ENCODE results near the gene DDX41. TPM values are rescaled to one million over a fixed set of nuclear protein-coding genes. Genes with fewer than 3 reads are reported as not detected.
A peak's percentile ranks its signal among the peaks of the same experiment; 100 is the strongest.

DDX41 gene
- total RNA-seq, 1 donor from 2014 or later = 125 TPM

GRCh38 chr5:177471610-177472356, 45.0 kb downstream of the DDX41 start:
- DNase-seq (ENCODE audit: extremely low spot score in 2 of 2) = no peak
- intact Hi-C loops (cut with DNase I) = no loop called here
- Histone ChIP-seq H3K9me3 (no peaks in the 10 kb centered on the region), H3K4me3 (peak overlapping the region; percentile 67 to 74), H3K4me1 (peaks cover 59% of the 10 kb centered on the region), H3K36me3 (peaks cover 0 to 5% of the 10 kb centered on the region in 2 donors), H3K27me3 (no peaks in the 10 kb centered on the region), H3K27ac (peak overlapping the region; percentile 83)
- TF ChIP-seq POLR2AphosphoS5 (IDR thresholded peaks at IDR 0.05; ENCODE audit: insufficient read depth in 1 of 2, low read depth in 1 of 2) (no peak), POLR2A (IDR thresholded peaks at IDR 0.05) (no peak), CTCF (IDR thresholded peaks at IDR 0.05) (no peak)

- Histone ChIP-seq H3K4me3 (peak overlapping the region in 1 of 2 donors; percentile 67), H3K27me3 (no peaks in the 10 kb centered on the region), H3K9me3 (no peaks in the 10 kb centered on the region), H3K36me3 (peaks cover 0 to 12% of the 10 kb centered on the region in 2 donors), H3K4me1 (peaks cover 57% of the 10 kb centered on the region), H3K27ac (peak overlapping the region; percentile 83)
- DNase-seq (ENCODE audit: extremely low spot score in 2 of 2) = no peak
- no peak for TF ChIP-seq POLR2AphosphoS5 (IDR thresholded peaks at IDR 0.05; ENCODE audit: insufficient read depth in 1 of 2, low read depth in 1 of 2)
- no peak for TF ChIP-seq CTCF (IDR thresholded peaks at IDR 0.05)
- TF ChIP-seq POLR2A (IDR thresholded peaks at IDR 0.05) = no peak
- intact Hi-C loops (cut with DNase I) = no loop called here
These were observed 45.8 kb downstream of the DDX41 start for GRCh38 chr5:177470759-177471536.

GRCh38 chr5:177469750-177470525, 46.8 kb downstream of the DDX41 start:
- no peak for DNase-seq (ENCODE audit: extremely low spot score in 2 of 2)
- H3K27me3 ChIP-seq = no peaks in the 10 kb centered on the region
- TF ChIP-seq POLR2A (IDR thresholded peaks at IDR 0.05) (no peak), CTCF (IDR thresholded peaks at IDR 0.05) (no peak), POLR2AphosphoS5 (IDR thresholded peaks at IDR 0.05; ENCODE audit: insufficient read depth in 1 of 2, low read depth in 1 of 2) (no peak)
- peaks cover 49% of the 10 kb centered on the region for H3K4me1 ChIP-seq
- intact Hi-C loops (cut with DNase I) = no loop called here
- H3K27ac ChIP-seq = peak overlapping the region; percentile 66
- no peak overlapping the region for H3K4me3 ChIP-seq
- H3K36me3 ChIP-seq = peaks cover 0 to 21% of the 10 kb centered on the region in 2 donors
- H3K9me3 ChIP-seq = no peaks in the 10 kb centered on the region

GRCh38 chr5:177468685-177469628, 47.8 kb downstream of the DDX41 start:
- TF ChIP-seq CTCF (IDR thresholded peaks at IDR 0.05) (no peak), POLR2A (IDR thresholded peaks at IDR 0.05) (no peak), POLR2AphosphoS5 (IDR thresholded peaks at IDR 0.05; ENCODE audit: insufficient read depth in 1 of 2, low read depth in 1 of 2) (no peak)
- no peak overlapping the region for H3K4me3 ChIP-seq
- no peaks in the 10 kb centered on the region for H3K27me3 ChIP-seq
- H3K36me3 ChIP-seq = peaks cover 0 to 24% of the 10 kb centered on the region in 2 donors
- DNase-seq (ENCODE audit: extremely low spot score in 2 of 2) = no peak
- H3K9me3 ChIP-seq = no peaks in the 10 kb centered on the region
- H3K27ac ChIP-seq = peak overlapping the region; percentile 66
- peaks cover 44% of the 10 kb centered on the region for H3K4me1 ChIP-seq
- intact Hi-C loops (cut with DNase I) = no loop called here

Data from vagina (tissue), 2 donors.